ENCODE data around the gene TOE1.
"Not testable (repeated sequence)": the region's sequence is repeated elsewhere in the genome, so short reads cannot be mapped to it uniquely, and the experiment has no call there.

TOE1 gene

DNA sequence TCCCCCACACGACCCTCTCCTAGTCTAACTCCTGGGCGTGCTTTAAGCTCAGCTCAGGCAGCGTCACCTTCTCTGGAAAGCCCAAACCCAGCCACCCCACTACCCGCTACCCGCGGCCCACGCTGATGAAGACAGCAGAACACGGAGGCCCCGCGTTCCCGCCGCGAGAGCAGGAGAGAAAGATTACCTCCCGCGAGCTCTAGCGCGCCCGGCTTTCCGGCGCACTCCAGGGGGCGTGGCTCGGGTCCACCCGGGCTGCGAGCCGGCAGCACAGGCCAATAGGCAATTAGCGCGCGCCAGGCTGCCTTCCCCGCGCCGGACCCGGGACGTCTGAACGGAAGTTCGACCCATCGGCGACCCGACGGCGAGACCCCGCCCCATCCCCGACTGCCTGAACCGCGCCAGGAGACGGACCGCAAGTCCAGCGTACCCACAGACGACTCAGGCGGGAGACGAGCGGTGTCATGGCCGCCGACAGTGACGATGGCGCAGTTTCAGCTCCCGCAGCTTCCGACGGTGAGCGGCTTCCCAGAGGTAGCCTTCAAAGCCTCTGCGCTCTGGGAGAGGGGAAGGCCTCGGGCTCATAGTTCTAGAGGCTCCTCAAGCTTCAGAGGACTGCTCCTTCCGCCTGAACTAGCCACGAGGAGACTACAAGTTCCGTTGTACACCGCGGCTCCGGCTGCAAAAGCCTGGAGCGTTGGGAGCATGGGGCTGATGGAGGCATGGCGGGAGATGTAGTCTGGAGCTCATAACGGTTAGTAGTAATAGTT is at the start of gene TOE1, which contains the start of gene MUTYH:
Gene TOE1 (plus strand): TSS at position 382 of the 770 bp plus-strand sequence. CDS start 83 bp downstream, at position 465.
Gene MUTYH (minus strand): TSS at position 652 of the 770 bp plus-strand sequence. CDS start 5,935 bp downstream, outside the sequence.
- peak; percentile 98 for DNase-seq

- DNase-seq: not testable (repeated sequence)
Measured at GRCh38 chr1:45291002-45291401, 49.0 kb upstream of the TOE1 start.

DNA sequence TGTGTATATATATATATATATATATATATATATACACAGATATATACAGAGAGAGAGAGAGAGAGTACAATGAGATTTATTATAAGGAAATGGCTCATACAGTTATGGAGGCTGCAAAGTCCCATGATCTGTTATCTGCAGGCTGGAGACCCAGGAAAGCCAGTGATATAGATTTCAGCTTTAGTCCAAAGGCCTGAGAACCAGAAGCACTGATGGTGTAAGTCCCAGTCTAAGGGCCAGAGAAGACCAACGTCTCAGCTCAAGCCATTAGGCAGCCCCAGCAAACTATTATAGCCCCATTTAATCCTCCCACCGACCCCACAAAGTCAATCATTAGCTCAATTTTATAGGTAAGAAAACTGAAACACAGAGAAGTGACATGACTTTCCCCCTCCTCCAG is 48.3 kb upstream of the TOE1 start:
- DNase-seq: no peak

GRCh38 chr1:45297666-45298356 is 42.2 kb upstream of the TOE1 start:
- DNase-seq: peak; percentile 91

DNA sequence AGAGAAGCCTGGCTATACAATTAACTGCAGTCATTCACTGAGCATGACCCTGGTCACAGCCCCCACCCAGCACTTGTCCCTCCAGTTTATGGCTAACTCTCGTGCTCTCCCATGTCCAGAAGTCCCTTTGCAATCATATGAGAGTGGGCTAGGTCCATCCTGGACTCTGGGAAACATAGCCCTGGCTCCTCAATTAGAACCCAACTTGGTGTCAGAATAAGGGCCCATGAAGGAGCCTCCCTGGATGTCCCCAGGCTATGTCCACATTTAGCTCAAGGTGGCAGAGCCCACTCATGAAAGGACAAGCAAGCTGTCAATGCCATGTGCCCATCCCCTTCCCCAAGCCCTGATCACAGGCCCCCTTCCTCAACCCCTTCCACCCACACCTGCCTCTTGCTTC is 40.7 kb upstream of the TOE1 start:
- DNase-seq: no peak

- peak; percentile 91 for DNase-seq
Measured at GRCh38 chr1:45299981-45300668, 39.8 kb upstream of the TOE1 start.

- DNase-seq: no peak
Measured at GRCh38 chr1:45300669-45300997, 39.3 kb upstream of the TOE1 start.

- no peak for DNase-seq
Measured at GRCh38 chr1:45302505-45303150, 37.3 kb upstream of the TOE1 start.

DNA sequence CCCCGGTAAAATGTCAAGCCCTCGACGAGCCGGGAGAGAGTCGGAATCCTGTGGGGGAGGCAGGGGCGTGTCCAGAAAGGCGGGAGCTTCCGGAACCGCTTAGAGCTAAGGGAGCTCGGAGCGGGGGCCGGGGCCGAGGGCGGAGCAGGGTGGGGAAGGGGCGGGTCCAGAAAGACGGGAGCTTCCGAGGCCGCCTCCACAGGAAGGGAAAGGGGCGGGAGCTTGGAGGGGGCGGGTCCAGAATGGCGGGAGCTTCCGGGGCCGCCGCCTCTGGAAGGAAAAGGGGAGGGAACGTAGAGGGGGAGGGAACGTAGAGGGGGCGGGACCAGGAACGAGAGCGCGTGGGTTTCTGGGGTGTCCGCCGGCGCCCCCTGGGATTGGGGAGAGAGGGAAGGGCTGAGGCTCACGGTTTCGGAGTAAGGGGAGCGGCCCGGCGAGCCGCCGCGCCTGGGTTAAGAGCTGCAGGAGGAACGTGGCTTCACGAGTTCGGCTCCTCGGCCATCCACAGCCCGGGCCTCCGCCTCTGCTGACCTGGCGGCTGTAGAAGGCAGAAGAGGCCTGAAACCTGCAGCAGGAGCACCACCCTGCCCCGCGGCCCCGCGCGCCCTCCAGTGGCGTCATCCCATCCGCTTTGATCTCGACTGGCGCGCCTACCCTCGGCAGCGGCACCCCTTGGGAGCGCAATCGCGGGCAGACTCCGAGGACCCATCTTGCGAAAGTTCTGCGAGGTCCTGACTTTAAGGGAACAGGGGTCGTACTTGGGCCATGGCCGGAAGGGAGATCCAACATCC is 36.3 kb upstream of the TOE1 start:
- DNase-seq: peak; percentile 99

DNA sequence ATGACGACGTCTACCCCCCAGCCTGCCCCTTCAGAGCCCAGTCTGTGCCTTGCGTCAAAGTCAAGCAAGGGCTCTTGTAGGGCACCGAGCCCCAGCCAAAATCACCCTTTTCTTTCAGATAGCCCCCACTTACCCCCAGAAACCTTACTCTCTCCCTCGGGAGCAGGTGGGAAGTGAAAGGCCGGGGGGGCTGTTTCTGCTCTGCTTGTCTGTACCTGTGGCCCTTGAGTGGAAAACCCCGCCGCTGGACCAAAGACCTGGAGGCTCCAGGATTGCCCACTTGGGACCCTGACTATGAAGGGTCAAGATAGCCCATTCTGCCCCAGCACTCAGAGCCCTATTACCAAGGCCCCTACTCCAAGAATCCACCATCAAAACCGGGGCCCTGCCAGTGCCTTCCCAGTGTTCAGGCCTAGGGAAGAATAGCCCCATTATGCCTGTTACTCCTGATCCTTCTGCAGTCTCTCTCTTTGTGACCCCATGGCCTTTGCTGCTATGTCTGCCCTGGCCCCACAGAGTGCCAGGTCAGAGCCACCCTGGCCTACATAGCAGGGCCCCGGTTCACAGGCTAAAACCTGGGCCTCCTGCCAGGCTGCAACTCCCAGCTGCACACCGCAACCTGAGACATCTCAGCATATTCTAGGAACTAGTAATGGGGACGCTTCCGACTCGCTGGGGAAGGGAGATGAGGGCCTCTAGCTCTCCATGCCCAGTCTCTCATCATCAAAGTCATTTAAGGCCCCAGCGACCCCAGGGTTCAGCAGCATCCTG is 35.5 kb upstream of the TOE1 start:
- DNase-seq: peak; percentile 19

DNA sequence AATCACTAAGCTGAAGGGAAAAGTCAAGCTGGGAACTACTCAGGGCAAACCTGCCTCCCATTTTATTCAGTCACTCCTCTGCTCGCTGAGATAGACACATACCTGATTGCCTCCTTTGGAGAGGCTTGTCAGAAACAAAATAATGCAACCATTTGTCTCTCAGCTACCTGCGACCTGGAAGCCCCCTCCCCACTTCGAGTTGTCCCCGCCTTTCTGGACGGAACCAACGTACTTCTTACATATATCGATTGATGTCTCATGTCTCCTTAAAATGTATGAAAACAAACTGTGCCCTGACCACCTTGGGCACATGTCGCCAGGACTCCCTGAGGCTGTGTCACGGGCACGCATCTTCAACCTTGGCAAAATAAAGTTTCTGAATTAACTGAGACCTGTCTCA is 34.7 kb upstream of the TOE1 start:
- no peak for DNase-seq

GRCh38 chr1:45306319-45306718 is 33.7 kb upstream of the TOE1 start:
- no peak for DNase-seq

DNA sequence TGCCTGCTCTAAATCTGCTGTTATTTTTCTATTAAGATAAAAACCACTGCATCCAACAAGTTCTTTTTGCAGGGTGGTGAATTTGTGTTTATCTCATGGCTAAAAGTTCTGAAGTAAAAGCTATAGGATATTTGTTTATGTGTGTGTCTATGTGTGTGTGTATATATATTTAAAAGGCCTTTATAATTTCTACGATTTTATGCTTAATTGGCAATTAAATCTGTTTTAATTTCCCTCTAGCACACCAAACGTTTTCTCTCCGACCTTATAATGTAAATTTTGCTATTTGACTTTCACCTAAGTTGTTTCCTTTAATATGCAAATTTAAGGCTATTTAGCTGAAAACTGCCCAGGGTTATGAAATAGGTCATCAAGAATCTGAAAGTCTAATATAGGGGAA is 33.1 kb upstream of the TOE1 start:
- no peak for DNase-seq

GRCh38 chr1:45314266-45314665 is 25.7 kb upstream of the TOE1 start:
- no peak for DNase-seq

GRCh38 chr1:45317166-45317565 is 22.8 kb upstream of the TOE1 start:
- no peak for DNase-seq

DNA sequence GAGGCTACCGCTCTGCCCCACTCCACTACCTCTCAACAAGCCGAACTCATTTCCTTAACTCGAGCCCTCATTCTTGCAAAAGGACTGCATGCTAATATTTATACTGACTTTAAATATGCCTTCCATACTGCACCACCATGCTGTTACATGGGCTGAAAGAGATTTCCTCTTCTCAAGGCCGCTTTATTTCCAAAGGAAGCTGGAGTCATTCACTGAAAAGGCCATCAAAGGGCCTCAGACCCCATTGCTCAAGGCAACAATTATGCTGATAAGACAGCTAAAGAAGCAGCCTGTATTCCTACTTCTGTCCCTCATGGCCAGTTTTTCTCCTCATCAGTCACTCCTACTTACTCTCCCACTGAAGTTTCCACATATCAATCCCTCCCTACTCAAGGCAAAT is 20.2 kb upstream of the TOE1 start:
- DNase-seq: no peak

- no peak for DNase-seq
Measured at GRCh38 chr1:45321444-45321843, 18.5 kb upstream of the TOE1 start.

GRCh38 chr1:45322486-45323040 is 17.4 kb upstream of the TOE1 start:
- DNase-seq: no peak

GRCh38 chr1:45325851-45326506 is 14.0 kb upstream of the TOE1 start:
- DNase-seq: peak; percentile 26
